ENCODE results near the gene RAE1.

GRCh38 chr20:57397693-57398108 lies 46.6 kb downstream of the RAE1 start:
- no peak for TF ChIP-seq CTCF (IDR thresholded peaks at IDR 0.05)
- no peak for TF ChIP-seq POLR2A (IDR thresholded peaks at IDR 0.05)

All from lower leg skin (tissue), 3 donors.